IPS-18a (cell line): ENCODE results near the gene TMED7.
"Not testable (repeated sequence)": the region's sequence is repeated elsewhere in the genome, so short reads cannot be mapped to it uniquely, and the experiment has no call there.

Experiments used
- H3K27ac ChIP-seq: one replicate; pipeline ENCODE4 v1.5.1; 2013; ENCODE audit warnings: low read length
- H3K27me3 ChIP-seq: one replicate; pipeline ENCODE4 v1.6.1; 2013; ENCODE audit warnings: mild to moderate bottlenecking, low read length; ENCODE audit not compliant: control insufficient read depth, insufficient read depth
- H3K36me3 ChIP-seq: one replicate; pipeline ENCODE4 v1.6.1; 2013; ENCODE audit warnings: low read depth, low read length; ENCODE audit not compliant: control insufficient read depth
- H3K4me1 ChIP-seq: one replicate; pipeline ENCODE4 v1.6.1; 2013; ENCODE audit warnings: low read depth, low read length; ENCODE audit not compliant: control insufficient read depth
- H3K4me3 ChIP-seq: one replicate; pipeline ENCODE4 v1.5.1; 2013; ENCODE audit warnings: low read length
- H3K9ac ChIP-seq: one replicate; pipeline ENCODE4 v1.6.1; 2013; ENCODE audit warnings: mild to moderate bottlenecking, low read length, moderate library complexity
- H3K9me3 ChIP-seq: one replicate; pipeline ENCODE4 v1.6.1; 2013; ENCODE audit warnings: low read depth, low read length; ENCODE audit not compliant: control insufficient read depth

Gene TMED7

DNA sequence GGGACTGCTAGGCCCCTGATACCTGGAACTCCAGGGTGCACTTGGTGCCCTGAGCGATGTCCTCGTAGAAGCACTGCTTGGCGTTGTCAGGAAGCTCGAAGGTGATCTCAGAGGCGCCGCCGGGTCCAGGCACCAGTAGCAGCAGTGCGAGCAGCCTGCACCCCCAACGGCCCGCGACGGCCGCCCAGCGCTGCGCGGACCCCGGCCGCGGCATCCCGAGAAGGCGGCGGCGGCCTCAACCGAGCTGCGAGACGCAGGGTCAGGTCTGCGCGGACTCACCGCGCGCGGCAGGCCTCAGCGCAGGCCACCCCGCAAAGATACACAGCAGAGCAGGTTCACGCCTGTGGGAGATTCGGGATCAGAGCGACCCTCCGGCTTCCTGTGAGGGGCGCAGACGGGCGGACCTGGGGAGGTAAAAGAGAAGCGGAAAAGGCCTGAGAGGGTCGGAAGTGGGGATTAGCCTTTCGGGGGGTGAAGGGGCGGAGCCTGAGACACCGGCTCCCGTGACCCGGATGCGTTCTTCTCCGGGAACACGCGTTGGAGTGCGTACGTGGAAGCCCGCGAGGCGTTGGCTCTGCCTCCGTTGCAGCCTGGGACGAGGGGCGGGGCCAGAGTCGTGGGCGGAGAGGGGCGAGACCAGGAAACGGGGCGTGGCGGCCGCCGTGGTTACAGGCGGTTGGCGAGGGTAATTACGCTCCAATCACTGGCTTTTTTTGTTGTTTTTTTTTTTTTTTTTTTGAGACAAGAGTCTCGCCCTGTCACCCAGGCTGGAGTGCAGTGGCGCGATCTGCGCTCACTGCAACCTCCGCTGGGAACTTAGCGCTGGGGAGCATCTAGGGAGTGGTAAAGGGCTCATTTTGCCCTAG, at the start of gene TMED7:
Gene TMED7 (minus strand): TSS at position 458 of the 866 bp plus-strand sequence. CDS start 244 bp downstream, at position 214.
- Histone ChIP-seq H3K9me3 (no peaks in the 10 kb centered on the region), H3K9ac (peak within 1 kb of the TSS; percentile 77), H3K36me3 (peaks cover 5% of the 10 kb centered on the region), H3K27me3 (no peaks in the 10 kb centered on the region), H3K4me3 (peak within 1 kb of the TSS; percentile 79), H3K27ac (peak within 1 kb of the TSS; percentile 66), H3K4me1 (peaks cover 11% of the 10 kb centered on the region)

DNA sequence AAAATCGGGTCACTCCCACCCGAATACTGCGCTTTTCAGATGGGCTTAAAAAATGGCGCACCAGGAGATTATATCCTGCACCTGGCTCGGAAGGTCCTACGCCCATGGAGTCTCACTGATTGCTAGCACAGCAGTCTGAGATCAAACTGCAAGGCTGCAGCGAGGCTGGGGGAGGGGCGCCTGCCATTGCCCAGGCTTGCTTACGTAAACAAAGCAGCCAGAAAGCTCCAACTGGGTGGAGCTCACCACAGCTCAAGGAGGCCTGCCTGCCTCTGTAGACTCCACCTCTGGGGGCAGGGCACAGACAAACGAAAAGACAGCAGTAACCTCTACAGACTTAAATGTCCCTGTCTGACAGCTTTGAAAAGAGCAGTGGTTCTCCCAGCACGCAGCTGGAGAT, 48.9 kb upstream of the TMED7 start:
- H3K9me3 ChIP-seq, H3K9ac ChIP-seq, H3K27me3 ChIP-seq, H3K27ac ChIP-seq, H3K36me3 ChIP-seq, H3K4me1 ChIP-seq, H3K4me3 ChIP-seq: not testable (repeated sequence)

DNA sequence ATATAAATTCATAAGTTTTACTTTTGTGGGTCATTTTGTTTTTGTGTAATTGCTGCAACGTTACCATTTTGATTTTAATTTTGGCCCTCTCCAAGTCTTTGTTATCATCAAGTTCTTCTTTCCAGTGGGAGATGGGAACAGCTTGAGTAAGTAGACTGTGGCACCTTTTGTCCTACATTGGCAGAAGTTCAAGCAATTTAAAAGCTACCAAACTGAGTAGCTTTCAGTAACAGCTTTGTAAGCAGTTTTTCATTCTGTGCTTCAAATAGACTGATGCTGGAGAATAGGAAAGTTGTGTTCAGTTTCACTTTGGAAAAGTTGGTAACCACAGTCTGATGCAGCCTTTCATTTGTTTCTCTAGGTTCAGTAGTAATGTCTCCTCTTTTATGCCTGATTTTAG, 47.8 kb upstream of the TMED7 start:
- Histone ChIP-seq H3K36me3 (no peaks in the 10 kb centered on the region), H3K9ac (no peak overlapping the region), H3K27me3 (no peaks in the 10 kb centered on the region), H3K4me1 (no peaks in the 10 kb centered on the region), H3K4me3 (no peak overlapping the region), H3K27ac (no peak overlapping the region), H3K9me3 (peaks cover 3% of the 10 kb centered on the region)

DNA sequence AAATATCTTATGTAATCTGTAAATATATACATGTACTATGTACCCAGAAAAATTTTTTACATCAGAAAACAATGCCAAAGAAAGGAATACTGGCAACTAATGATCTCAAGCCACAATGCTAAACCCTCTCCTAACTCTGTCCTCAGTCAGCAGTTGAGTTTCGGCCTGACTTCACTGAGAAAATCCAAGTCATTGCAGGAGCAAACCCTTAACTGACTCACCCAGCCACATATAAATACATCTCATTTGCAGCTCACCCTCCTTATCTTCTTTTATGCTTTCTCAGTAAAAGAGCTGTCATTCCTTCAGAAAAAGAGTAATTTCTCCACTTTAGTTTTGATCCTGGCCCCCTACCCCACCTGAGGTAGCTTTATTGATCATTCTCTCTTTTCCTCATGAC, 46.1 kb upstream of the TMED7 start:
- Histone ChIP-seq H3K9ac (no peak overlapping the region), H3K4me3 (no peak overlapping the region), H3K4me1 (no peaks in the 10 kb centered on the region), H3K27me3 (no peaks in the 10 kb centered on the region), H3K36me3 (no peaks in the 10 kb centered on the region), H3K27ac (no peak overlapping the region), H3K9me3 (peaks cover 3% of the 10 kb centered on the region)

DNA sequence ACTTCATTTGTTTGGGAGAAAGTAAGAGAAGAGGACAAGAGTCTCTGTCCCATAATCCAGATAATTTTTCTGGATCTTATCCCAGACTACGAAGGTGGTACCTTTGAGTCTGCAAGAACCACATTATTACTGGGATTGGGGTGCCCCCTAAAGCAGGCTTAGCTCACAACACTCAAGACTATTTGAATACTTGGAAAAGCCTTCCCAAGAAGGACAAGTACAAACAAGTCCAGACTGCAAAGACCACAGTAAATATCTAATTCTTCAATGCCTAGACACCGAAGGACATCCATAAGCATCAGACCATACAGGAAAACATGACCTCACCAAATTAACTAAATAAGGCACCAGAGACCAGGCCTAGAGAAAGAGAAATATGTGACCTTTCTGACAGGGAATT, 40.2 kb upstream of the TMED7 start:
- H3K27me3 ChIP-seq = no peaks in the 10 kb centered on the region
- no peak overlapping the region for H3K27ac ChIP-seq
- H3K9ac ChIP-seq = no peak overlapping the region
- H3K9me3 ChIP-seq = no peaks in the 10 kb centered on the region
- H3K36me3 ChIP-seq = no peaks in the 10 kb centered on the region
- H3K4me3 ChIP-seq = no peak overlapping the region
- H3K4me1 ChIP-seq = no peaks in the 10 kb centered on the region

DNA sequence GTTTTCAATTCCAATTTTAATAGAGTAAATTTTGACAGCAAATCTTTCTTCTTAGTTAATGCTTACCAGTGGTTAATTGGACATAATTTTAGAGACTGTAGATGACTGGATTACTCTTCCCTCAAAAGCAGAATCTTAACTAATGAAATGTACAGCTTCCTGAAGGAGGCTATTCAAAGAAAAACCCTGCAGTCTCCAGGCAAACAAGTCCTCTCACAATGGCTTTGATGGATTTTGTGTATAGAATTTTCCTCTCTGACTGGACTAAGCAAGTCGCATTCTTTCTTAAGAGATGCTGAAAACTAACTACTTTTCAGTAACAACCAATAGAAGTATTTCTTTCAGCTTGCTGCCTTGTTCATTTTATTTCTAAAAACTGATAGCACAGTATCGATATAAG, 35.7 kb upstream of the TMED7 start:
- Histone ChIP-seq H3K4me1 (peaks cover 3% of the 10 kb centered on the region), H3K36me3 (no peaks in the 10 kb centered on the region), H3K27ac (no peak overlapping the region), H3K9me3 (no peaks in the 10 kb centered on the region), H3K4me3 (no peak overlapping the region), H3K9ac (no peak overlapping the region), H3K27me3 (no peaks in the 10 kb centered on the region)

DNA sequence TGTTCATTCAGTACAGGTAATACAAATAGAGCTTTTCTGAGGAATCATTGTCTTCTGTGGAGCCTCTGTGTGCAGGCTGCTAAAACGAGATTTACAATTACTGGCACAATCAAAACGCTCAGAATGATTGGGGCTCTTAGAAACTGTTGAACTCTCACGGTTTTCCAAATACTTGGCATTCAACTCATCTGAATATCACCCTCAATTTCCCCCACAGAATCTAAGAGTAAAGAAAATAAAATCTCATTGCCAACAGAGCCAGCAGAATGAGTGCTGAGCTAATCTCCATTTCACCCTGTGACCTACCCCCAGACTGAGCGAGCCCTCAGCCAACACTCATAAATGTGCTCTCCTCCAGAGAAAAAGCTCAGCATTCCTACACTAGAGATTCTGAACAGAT, 35.3 kb upstream of the TMED7 start:
- Histone ChIP-seq H3K9me3 (no peaks in the 10 kb centered on the region), H3K4me3 (no peak overlapping the region), H3K27me3 (no peaks in the 10 kb centered on the region), H3K9ac (no peak overlapping the region), H3K36me3 (no peaks in the 10 kb centered on the region), H3K27ac (no peak overlapping the region), H3K4me1 (peaks cover 3% of the 10 kb centered on the region)

DNA sequence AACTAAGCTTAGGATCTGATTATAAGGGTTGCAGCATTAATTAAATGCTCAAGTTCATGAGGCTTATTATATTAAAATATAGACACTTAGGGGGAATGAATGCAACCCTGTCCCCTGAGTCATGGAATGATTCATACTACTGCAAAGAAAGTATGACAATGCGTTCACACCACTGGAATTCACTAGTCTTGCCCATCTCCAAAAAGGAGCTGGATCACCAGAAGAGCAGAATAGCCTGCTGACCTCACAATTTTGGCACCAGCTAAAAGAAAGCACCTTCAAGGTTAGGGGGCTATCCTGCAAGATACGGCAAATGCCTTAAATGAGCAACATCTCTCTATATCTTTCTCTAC, 32.0 kb upstream of the TMED7 start:
- H3K27ac ChIP-seq = no peak overlapping the region
- H3K36me3 ChIP-seq = no peaks in the 10 kb centered on the region
- H3K9me3 ChIP-seq = no peaks in the 10 kb centered on the region
- no peaks in the 10 kb centered on the region for H3K27me3 ChIP-seq
- H3K4me1 ChIP-seq = peaks cover 3% of the 10 kb centered on the region
- H3K4me3 ChIP-seq = no peak overlapping the region
- no peak overlapping the region for H3K9ac ChIP-seq

DNA sequence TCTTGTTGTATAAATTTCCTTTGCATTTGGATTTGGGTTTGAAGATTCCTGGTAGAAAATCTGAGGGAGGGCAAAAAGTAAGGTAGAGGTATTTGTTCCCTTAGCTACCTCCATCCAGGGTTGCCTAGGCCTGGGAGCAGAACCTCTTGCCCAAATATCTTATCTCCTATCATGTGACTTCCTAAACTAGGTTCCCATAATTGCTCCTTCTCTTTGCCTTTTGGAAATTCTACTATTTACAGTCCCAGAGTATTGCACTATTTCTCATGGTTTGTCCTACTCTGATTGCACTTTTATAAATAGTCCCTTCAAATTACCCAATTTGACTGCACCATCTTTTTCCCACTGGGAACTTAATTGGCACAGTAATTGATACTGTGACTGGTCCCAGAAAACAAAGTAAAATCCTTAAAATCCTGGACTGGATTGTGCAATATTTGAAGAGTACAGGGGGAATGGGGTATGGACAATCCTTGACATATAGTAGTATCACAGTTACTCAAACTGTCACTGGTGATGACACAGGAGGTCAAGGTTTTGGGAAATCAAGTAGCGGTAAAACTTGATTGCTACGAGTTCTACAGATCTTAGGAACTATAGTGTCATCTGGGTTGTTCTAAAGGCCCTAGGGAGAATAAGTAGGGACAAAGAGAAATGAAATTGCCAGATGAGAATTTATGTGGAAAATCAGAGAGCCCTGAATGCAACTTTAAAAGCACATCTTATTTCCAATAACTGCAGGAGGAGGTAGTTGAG, 31.5 kb upstream of the TMED7 start:
- peaks cover 3% of the 10 kb centered on the region for H3K4me1 ChIP-seq
- H3K9me3 ChIP-seq = no peaks in the 10 kb centered on the region
- H3K27ac ChIP-seq = no peak overlapping the region
- no peak overlapping the region for H3K4me3 ChIP-seq
- no peaks in the 10 kb centered on the region for H3K27me3 ChIP-seq
- H3K36me3 ChIP-seq = no peaks in the 10 kb centered on the region
- H3K9ac ChIP-seq = no peak overlapping the region

DNA sequence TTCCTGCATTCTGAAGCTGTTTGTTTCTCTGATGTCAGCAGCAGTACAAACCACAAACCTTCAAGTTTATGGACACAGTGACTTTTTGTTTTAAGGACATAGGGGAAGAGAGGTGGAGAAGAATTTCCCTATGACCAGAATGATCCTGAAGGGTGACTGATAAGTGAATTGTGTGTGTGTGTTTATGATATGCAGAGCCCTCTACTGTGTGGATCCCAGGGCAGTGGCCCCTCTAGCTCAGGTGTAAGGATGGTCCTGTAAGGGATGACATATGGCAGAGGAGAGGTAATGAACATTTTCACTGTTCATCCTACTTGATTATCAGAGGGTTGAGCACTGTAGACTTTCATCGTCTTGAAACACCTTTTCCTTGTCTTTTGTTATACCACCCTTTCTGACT, 30.6 kb upstream of the TMED7 start:
- no peaks in the 10 kb centered on the region for H3K9me3 ChIP-seq
- H3K4me3 ChIP-seq = no peak overlapping the region
- H3K9ac ChIP-seq = no peak overlapping the region
- no peak overlapping the region for H3K27ac ChIP-seq
- H3K36me3 ChIP-seq = no peaks in the 10 kb centered on the region
- H3K4me1 ChIP-seq = peaks cover 3% of the 10 kb centered on the region
- no peaks in the 10 kb centered on the region for H3K27me3 ChIP-seq

DNA sequence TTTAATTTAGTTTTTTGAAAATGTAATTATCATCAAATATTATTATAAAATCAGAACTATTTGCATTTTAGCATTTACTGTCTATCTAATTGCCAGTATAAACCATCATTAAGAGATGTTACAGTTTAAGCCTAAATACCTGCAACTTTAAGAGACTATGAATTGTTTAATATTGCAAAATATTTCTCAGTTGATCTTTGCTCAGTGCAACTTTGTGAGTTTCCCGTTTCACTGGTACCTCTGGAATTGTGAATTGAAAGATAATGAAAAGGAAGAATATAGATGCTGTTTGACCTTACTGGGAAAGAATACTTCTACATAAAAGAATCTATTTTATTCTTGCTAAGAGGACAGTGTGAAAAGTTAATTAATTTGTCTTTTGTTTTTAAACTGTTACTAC, 30.2 kb upstream of the TMED7 start:
- H3K9me3 ChIP-seq = no peaks in the 10 kb centered on the region
- no peak overlapping the region for H3K27ac ChIP-seq
- no peaks in the 10 kb centered on the region for H3K36me3 ChIP-seq
- H3K9ac ChIP-seq = no peak overlapping the region
- H3K4me1 ChIP-seq = peaks cover 3% of the 10 kb centered on the region
- no peaks in the 10 kb centered on the region for H3K27me3 ChIP-seq
- H3K4me3 ChIP-seq = no peak overlapping the region

DNA sequence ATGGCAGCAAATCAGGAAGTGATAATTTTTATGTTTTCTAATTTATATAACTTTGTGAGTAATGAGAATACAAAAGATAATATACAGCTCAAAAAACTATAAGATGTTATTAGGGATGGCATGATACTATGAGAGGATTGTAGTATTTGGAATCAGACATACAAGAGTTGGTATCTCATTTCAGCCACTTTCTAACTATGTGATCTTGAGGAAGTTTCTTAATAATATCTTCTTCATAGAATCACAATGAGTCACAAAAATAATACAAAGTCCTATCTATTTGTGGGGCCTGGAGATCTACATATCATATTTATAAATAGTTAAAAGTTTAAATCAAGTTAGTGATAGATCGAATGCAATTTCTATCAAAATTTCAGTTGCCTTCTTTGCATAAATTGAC, 23.7 kb upstream of the TMED7 start:
- no peaks in the 10 kb centered on the region for H3K27me3 ChIP-seq
- no peaks in the 10 kb centered on the region for H3K4me1 ChIP-seq
- no peak overlapping the region for H3K4me3 ChIP-seq
- H3K9ac ChIP-seq = no peak overlapping the region
- no peaks in the 10 kb centered on the region for H3K9me3 ChIP-seq
- H3K27ac ChIP-seq = no peak overlapping the region
- H3K36me3 ChIP-seq = no peaks in the 10 kb centered on the region
